Ascending aorta (tissue), 2 donors: Measurements from ENCODE around the gene CCDC195. TPM values are rescaled to one million over a fixed set of nuclear protein-coding genes. Genes with fewer than 3 reads are reported as not detected.

Experiments used
- DNase-seq, 2 donors: peaks; one replicate each; pipeline ENCODE4 v3.0.0-alpha.2; 2019; ENCODE audit warnings: low spot score in 2 of 2
- H3K27ac ChIP-seq, 2 donors: fragments of 200-600 bp; sonication (generic); one replicate each; pipeline ENCODE4 v1.5.1; 2016 to 2017; ENCODE audit warnings: mild to moderate bottlenecking in 1 of 2
- H3K27me3 ChIP-seq: fragments of 200-600 bp; sonication (generic); one replicate; pipeline ENCODE4 v1.5.1; 2017
- H3K36me3 ChIP-seq, 2 donors: fragments of 200-600 bp; sonication (generic); one replicate each; pipeline ENCODE4 v1.5.1; 2016
- H3K4me1 ChIP-seq, 2 donors: fragments of 200-600 bp; sonication (generic); one replicate each; pipeline ENCODE4 v1.5.1; 2016 to 2017; ENCODE audit warnings: mild to moderate bottlenecking in 1 of 2
- H3K4me3 ChIP-seq, 2 donors: fragments of 200-600 bp; sonication (generic); one replicate each; pipeline ENCODE4 v1.5.1; 2016 to 2017; ENCODE audit warnings: mild to moderate bottlenecking in 1 of 2
- H3K9me3 ChIP-seq, 2 donors: fragments of 200-600 bp; sonication (generic); one replicate each; pipeline ENCODE4 v1.5.1; 2016
- intact Hi-C: fragments of 100-400 bp; cut with DNase I; formaldehyde crosslinking; loops from one replicate; pipeline ENCODE4 v1.15.1; 2023
- total RNA-seq: library from RNA; depleted of rRNA; stranded (reverse); fragments of >200 nt; gene quantifications from one replicate; pipeline ENCODE4 v1.1.0, GENCODE V29; 2016
- TF ChIP-seq, protein P1 (sequence below), 3 experiments: fragments of 200-600 bp in 2 of 3; fragments of 450-650 bp in 1 of 3; sonication (generic) in 2 of 3; IDR thresholded peaks; one replicate each; pipeline ENCODE4 v1.5.1; 2016 to 2019; ENCODE audit warnings: antibody characterized with exemption in 3 of 3, mild to moderate bottlenecking in 1 of 3, moderate library complexity in 1 of 3

CCDC195 gene
- total RNA-seq, 1 donor from 2014 or later = not detected

DNA sequence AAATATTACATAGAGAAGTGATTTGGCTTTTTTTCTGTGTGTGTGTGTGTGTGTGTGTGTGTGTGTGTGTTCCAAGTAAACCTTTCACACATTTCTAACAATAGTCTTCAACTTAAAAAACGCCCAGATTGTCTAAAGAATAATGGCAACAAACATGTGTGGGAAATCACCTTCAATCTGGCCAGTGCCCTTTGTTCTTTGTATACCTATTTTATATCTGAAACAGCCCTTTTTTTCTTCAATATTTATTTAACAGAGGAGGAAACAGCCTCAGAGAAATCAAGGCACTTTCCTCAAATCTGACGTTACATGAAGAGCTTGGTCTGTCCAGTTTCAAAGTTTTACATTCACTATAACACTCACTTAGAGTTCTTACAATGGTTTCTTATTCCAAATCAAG lies 25.3 kb downstream of the CCDC195 start:
- Histone ChIP-seq H3K4me3 (no peak overlapping the region), H3K9me3 (no peaks in the 10 kb centered on the region), H3K4me1 (no peaks in the 10 kb centered on the region), H3K36me3 (no peaks in the 10 kb centered on the region), H3K27ac (no peak overlapping the region), H3K27me3 (no peaks in the 10 kb centered on the region)
- intact Hi-C loops = no loop called here
- no peak for DNase-seq
- TF ChIP-seq, protein P1, sequence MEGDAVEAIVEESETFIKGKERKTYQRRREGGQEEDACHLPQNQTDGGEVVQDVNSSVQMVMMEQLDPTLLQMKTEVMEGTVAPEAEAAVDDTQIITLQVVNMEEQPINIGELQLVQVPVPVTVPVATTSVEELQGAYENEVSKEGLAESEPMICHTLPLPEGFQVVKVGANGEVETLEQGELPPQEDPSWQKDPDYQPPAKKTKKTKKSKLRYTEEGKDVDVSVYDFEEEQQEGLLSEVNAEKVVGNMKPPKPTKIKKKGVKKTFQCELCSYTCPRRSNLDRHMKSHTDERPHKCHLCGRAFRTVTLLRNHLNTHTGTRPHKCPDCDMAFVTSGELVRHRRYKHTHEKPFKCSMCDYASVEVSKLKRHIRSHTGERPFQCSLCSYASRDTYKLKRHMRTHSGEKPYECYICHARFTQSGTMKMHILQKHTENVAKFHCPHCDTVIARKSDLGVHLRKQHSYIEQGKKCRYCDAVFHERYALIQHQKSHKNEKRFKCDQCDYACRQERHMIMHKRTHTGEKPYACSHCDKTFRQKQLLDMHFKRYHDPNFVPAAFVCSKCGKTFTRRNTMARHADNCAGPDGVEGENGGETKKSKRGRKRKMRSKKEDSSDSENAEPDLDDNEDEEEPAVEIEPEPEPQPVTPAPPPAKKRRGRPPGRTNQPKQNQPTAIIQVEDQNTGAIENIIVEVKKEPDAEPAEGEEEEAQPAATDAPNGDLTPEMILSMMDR (IDR thresholded peaks at IDR 0.05) = no peak

DNA sequence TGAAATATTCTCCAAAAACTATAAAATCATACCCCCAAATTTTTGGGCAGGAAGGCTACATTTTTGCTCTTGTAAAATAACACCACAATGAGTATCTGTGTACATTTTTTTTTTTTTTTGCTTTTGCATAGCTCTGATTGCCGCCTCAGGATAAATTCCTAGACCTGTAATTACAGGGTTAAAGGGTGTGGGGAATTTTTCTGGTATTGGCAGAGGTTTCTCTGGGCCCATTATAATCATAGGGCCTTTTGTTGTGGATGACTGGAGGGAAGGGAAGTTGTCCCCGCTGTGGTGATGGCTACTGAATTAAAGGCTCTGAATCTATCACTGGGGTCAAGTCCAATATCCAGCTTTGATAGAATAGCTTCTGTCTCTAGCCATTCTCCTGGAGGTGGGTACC lies 26.6 kb downstream of the CCDC195 start:
- H3K27me3 ChIP-seq = no peaks in the 10 kb centered on the region
- TF ChIP-seq, protein P1 (IDR thresholded peaks at IDR 0.05) = no peak
- no peaks in the 10 kb centered on the region for H3K9me3 ChIP-seq
- H3K27ac ChIP-seq = no peak overlapping the region
- no peak overlapping the region for H3K4me3 ChIP-seq
- H3K36me3 ChIP-seq = no peaks in the 10 kb centered on the region
- intact Hi-C loops = no loop called here
- no peaks in the 10 kb centered on the region for H3K4me1 ChIP-seq
- no peak for DNase-seq

DNA sequence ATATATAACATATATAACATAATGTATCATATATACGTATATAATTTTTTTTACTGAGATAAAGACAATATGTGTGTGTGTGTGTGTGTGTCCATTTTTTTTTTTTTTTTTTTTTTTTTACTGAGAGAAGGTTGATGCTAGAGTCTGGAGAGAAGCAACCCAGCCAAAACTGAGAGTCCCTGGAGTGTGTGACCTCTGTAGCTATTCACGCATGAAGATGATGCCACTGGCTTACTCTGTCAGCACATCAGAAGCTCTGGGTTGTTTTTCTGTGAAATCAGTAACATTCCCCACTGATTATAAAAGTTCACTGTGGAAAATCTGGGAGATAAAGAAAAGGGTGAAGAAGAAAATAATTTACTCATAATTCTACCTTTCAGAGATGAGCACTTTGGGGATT lies 27.2 kb downstream of the CCDC195 start:
- H3K4me1 ChIP-seq = no peaks in the 10 kb centered on the region

DNA sequence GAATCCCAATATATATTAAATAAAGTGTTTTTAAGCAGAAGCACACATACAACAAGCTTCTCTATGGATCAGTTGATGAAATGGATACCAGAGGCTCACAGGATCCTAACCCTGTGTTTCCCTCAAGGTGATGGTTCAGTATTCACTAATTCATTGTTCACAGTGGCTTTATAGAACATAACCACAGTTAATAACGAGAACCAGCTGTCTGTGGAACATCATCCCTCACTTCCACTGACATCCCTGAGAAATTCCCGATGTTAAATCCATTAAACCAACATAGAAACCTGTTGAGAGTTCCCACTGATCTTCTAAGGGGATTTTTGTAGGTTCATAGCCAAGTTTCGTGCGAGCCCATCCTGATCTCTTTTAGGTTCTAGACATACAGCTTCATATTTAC lies 29.0 kb downstream of the CCDC195 start:
- Histone ChIP-seq H3K27ac (no peak overlapping the region), H3K4me1 (no peaks in the 10 kb centered on the region), H3K9me3 (no peaks in the 10 kb centered on the region), H3K27me3 (no peaks in the 10 kb centered on the region), H3K4me3 (no peak overlapping the region), H3K36me3 (no peaks in the 10 kb centered on the region)
- no peak for DNase-seq
- TF ChIP-seq, protein P1 (IDR thresholded peaks at IDR 0.05) = no peak
- intact Hi-C loops = no loop called here

More for the DNA sequence above, 27.2 kb downstream of the CCDC195 start:
- H3K9me3 ChIP-seq = no peaks in the 10 kb centered on the region
- no peak overlapping the region for H3K27ac ChIP-seq
- no peaks in the 10 kb centered on the region for H3K36me3 ChIP-seq
- TF ChIP-seq, protein P1 (IDR thresholded peaks at IDR 0.05) = no peak
- intact Hi-C loops = no loop called here
- H3K27me3 ChIP-seq = no peaks in the 10 kb centered on the region
- DNase-seq = no peak
- no peak overlapping the region for H3K4me3 ChIP-seq

DNA sequence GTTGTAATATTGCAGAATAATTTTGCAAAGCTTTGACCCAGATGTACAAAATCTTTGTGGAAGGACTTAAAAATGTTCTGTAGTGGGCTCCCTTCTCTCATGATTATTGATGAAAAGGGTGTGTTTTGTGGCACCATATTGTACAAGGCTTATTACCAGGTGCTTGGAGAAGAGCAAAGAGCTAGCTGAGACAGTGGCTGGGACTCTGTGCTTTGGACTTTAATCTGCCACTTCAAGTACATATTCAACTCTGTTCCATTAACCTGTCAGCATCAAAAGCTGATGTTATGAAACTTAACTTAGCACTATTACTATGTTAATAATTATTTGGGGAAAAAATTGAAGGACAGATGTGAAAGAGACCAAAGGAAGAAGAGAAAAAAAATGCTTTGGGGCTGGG lies 31.0 kb downstream of the CCDC195 start:
- Histone ChIP-seq H3K27me3 (no peaks in the 10 kb centered on the region), H3K27ac (no peak overlapping the region), H3K36me3 (no peaks in the 10 kb centered on the region), H3K9me3 (no peaks in the 10 kb centered on the region), H3K4me3 (no peak overlapping the region), H3K4me1 (no peaks in the 10 kb centered on the region)
- TF ChIP-seq, protein P1 (IDR thresholded peaks at IDR 0.05) = no peak
- no peak for DNase-seq
- intact Hi-C loops = no loop called here

DNA sequence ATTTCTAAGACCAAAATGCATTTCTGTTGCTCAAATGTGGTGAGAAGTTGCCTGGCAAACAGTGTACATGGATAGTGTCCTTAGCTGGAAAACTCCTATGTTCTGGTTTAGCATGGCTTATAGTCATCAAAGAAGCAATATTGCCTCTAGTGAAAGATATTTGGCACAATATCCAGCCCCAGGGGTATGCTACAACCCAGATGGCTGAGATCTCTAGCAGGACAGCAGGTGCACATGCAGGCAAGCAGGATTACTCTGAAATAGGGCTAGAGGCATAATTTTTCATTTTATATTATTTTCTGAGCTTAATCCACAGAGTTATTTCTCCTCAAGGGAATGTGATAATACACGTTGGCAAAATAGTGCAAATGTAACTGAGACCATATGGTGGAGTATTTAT lies 34.0 kb downstream of the CCDC195 start:
- Histone ChIP-seq H3K4me1 (no peaks in the 10 kb centered on the region), H3K27ac (no peak overlapping the region), H3K4me3 (no peak overlapping the region), H3K9me3 (no peaks in the 10 kb centered on the region), H3K27me3 (no peaks in the 10 kb centered on the region), H3K36me3 (no peaks in the 10 kb centered on the region)
- intact Hi-C loops = no loop called here
- DNase-seq = no peak
- TF ChIP-seq, protein P1 (IDR thresholded peaks at IDR 0.05) = no peak
